ENCODE data around the gene DPPA2. TPM values are rescaled to one million over a fixed set of nuclear protein-coding genes. Genes with fewer than 3 reads are reported as not detected.

DPPA2 gene
- total and polyA plus RNA-seq, 2 of the 8 experiments (the other 6 are each of a cell fraction or from before 2014, with no cell fraction given), result 7.8 to 12.6 TPM

DNA sequence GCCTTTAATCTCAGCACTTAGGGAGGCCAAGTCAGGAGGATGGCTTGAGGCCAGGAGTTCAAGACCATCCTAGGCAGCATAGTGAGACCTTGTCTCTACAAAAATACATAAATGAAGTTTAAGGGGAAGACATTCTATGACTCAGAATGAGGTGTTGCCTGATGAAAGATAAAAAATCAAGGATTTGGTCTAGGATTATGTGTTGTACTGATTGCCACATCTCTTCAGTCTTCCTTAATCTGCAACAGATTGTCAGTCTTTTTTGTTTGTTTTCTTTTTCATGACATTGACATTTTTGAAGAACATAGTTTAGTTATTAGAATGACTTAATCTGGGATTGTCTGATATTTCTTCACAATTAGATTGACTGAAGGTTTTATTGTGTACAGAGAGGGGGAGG lies 47.3 kb upstream of the DPPA2 start:
- no peaks in the 10 kb centered on the region for H4K20me1 ChIP-seq (replicated peaks in 1 of 2; ENCODE audit: control insufficient read depth in 1 of 2, insufficient read depth in 2 of 2, low read length in 2 of 2)
- FAIRE-seq (no peak), DNase-seq (ENCODE audit: low read depth in 1 of 2, low spot score in 2 of 2) (no peak)
- no peak overlapping the region for H2BK12ac ChIP-seq (ENCODE audit: low read depth, low read length)
- no peak overlapping the region for H2BK20ac ChIP-seq (ENCODE audit: low read length)
- no peak overlapping the region for H4K91ac ChIP-seq (replicated peaks; ENCODE audit: insufficient read length, low read length)
- no peaks in the 10 kb centered on the region; a peak in 1 of 7 replicates for H3K4me1 ChIP-seq (replicated peaks in 1 of 4; ENCODE audit: control insufficient read depth in 3 of 4, insufficient read depth in 4 of 4, low read length in 3 of 4)
- no peak overlapping the region for H3K4ac ChIP-seq (replicated peaks; ENCODE audit: insufficient read length, low read depth, low read length)
- no peaks in the 10 kb centered on the region for H3K9me3 ChIP-seq (ENCODE audit: insufficient read depth in 2 of 2, low read depth in 1 of 2, low read length in 1 of 2)
- ChIA-PET CTCF (ENCODE audit: partially characterized antibody) (interaction anchor here (0.9 to 1.4 kb wide), 3 partner anchors 17 to 32 kb away, joined by 3 to 5 read pairs (median 3); no protein-coding TSS in a partner anchor), POLR2A (ENCODE audit: partially characterized antibody) (interaction anchor here (0.9 to 16.7 kb wide), 5 partner anchors 9 to 34 kb away, joined by 3 to 402 read pairs (median 10); partner anchors contain the start of gene DPPA4)
- H3K9ac ChIP-seq (replicated peaks in 1 of 4; ENCODE audit: extremely low read depth in 1 of 4, low read depth in 3 of 4, low read length in 3 of 4), result no peak overlapping the region
- peaks cover 0 to 17% (median 0%) of the 10 kb centered on the region in 4 experiments; a peak in 1 of 8 replicates for H3K36me3 ChIP-seq (ENCODE audit: control insufficient read depth in 2 of 4, insufficient read depth in 4 of 4, low read length in 3 of 4)
- no peak overlapping the region for H2AFZ ChIP-seq (ENCODE audit: low read length)
- no peak overlapping the region for H2AK5ac ChIP-seq (ENCODE audit: low read depth, low read length)
- no peak overlapping the region for H3K27ac ChIP-seq (ENCODE audit: low read depth, low read length)
- no peak overlapping the region for H3K4me3 ChIP-seq (ENCODE audit: extremely low read depth in 1 of 4, insufficient read depth in 2 of 4, low read depth in 3 of 4, low read length in 4 of 4)
- no peak overlapping the region for H4K8ac ChIP-seq (ENCODE audit: extremely low read depth, insufficient read depth, low read length)
- no peak overlapping the region for H3K56ac ChIP-seq (replicated peaks; ENCODE audit: insufficient read length, low read depth, low read length)
- H3K79me1 ChIP-seq (ENCODE audit: low read depth, low read length), result 0 out of 2 replicates have a peak, but pooled peaks cover 3% of the 10 kb centered on the region
- H3K14ac ChIP-seq (ENCODE audit: insufficient read length), result no peak overlapping the region
- H3K4me2 ChIP-seq (ENCODE audit: insufficient read depth in 1 of 2, low read depth in 2 of 2, low read length in 2 of 2), result no peak overlapping the region
- no peaks in the 10 kb centered on the region for H3K27me3 ChIP-seq (replicated peaks in 1 of 4; ENCODE audit: control insufficient read depth in 3 of 4, extremely low read depth in 1 of 4, insufficient read depth in 3 of 4, low read length in 3 of 4)
- no peak overlapping the region for H3K23ac ChIP-seq (ENCODE audit: insufficient read length)
- no peak overlapping the region for H2BK5ac ChIP-seq (ENCODE audit: low read depth, low read length)
- no peaks in the 10 kb centered on the region for H3K23me2 ChIP-seq (ENCODE audit: low read depth, low read length)
- peaks cover 0 to 6% of the 10 kb centered on the region in 2 experiments; a peak in 1 of 4 replicates for H3K79me2 ChIP-seq (ENCODE audit: control insufficient read depth in 1 of 2, insufficient read depth in 2 of 2, low read length in 2 of 2)
- no peak overlapping the region for H3K18ac ChIP-seq (ENCODE audit: extremely low read depth, low read length)
- H4K5ac ChIP-seq (ENCODE audit: insufficient read length, low read depth, low read length), result no peak overlapping the region
- no peak overlapping the region for H2BK15ac ChIP-seq (ENCODE audit: low read length)
- H2BK120ac ChIP-seq (replicated peaks; ENCODE audit: low read depth, low read length), result no peak overlapping the region
- TF ChIP-seq FOSL1 (IDR thresholded peaks at IDR 0.05; ENCODE audit: insufficient read depth, low read depth, low read length) (no peak), GABPA (IDR thresholded peaks at IDR 0.05; ENCODE audit: borderline replicate concordance, insufficient read depth, low read length) (no peak), CEBPB (IDR thresholded peaks at IDR 0.05; ENCODE audit: low read depth, low read length) (no peak), JUN (IDR thresholded peaks at IDR 0.05; ENCODE audit: low read depth, low read length) (no peak), SRF (IDR thresholded peaks at IDR 0.05; ENCODE audit: low read depth, low read length) (no peak), TAF7 (optimal IDR thresholded peaks at IDR 0.05; ENCODE audit: borderline replicate concordance, low read depth, low read length) (no peak), CHD2 (IDR thresholded peaks at IDR 0.05; ENCODE audit: low read length) (no peak), SAP30 (IDR thresholded peaks at IDR 0.05; ENCODE audit: insufficient read depth, insufficient replicate concordance, low read length) (no peak), RNF2 (IDR thresholded peaks at IDR 0.05; ENCODE audit: borderline replicate concordance, low read depth, low read length, missing control alignments, poor library complexity, severe bottlenecking) (no peak), YY1 (IDR thresholded peaks at IDR 0.05; ENCODE audit: low read depth, low read length) (no peak), GTF2F1 (IDR thresholded peaks at IDR 0.05; ENCODE audit: borderline replicate concordance, low read depth, low read length) (no peak), TEAD4 (IDR thresholded peaks at IDR 0.05; ENCODE audit: low read depth, low read length) (no peak)
- TF ChIP-seq, protein P1, sequence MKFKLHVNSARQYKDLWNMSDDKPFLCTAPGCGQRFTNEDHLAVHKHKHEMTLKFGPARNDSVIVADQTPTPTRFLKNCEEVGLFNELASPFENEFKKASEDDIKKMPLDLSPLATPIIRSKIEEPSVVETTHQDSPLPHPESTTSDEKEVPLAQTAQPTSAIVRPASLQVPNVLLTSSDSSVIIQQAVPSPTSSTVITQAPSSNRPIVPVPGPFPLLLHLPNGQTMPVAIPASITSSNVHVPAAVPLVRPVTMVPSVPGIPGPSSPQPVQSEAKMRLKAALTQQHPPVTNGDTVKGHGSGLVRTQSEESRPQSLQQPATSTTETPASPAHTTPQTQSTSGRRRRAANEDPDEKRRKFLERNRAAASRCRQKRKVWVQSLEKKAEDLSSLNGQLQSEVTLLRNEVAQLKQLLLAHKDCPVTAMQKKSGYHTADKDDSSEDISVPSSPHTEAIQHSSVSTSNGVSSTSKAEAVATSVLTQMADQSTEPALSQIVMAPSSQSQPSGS (IDR thresholded peaks at IDR 0.05; ENCODE audit: low read length), result no peak
